ENCODE data around the gene SPRYD7. TPM values are rescaled to one million over a fixed set of nuclear protein-coding genes. Genes with fewer than 3 reads are reported as not detected.
"Not testable (repeated sequence)": the region's sequence is repeated elsewhere in the genome, so short reads cannot be mapped to it uniquely, and the experiment has no call there.

SPRYD7 gene
- 16.9 TPM for polyA plus RNA-seq (2013, experiment 1 of 2; ENCODE audit: insufficient read length)
- 18.8 TPM for polyA plus RNA-seq (2013, experiment 2 of 2; ENCODE audit: insufficient read length)

- peak; percentile 98 for DNase-seq
Measured at GRCh38 chr13:49936075-49936967, at the start of gene SPRYD7. Gene SPRYD7 (minus strand): TSS chr13:49936340. CDS start chr13:49936235, 105 bp downstream.

- DNase-seq = no peak
Measured at GRCh38 chr13:49985129-49985528, 49.0 kb upstream of the SPRYD7 start.

- no peak for DNase-seq
Measured at GRCh38 chr13:49980266-49980665, 44.1 kb upstream of the SPRYD7 start.

- DNase-seq = no peak
Measured at GRCh38 chr13:49977992-49978391, 41.9 kb upstream of the SPRYD7 start.

- peak; percentile 65 for DNase-seq
Measured at GRCh38 chr13:49976314-49977258, 40.4 kb upstream of the SPRYD7 start.

GRCh38 chr13:49975826-49976225, 39.7 kb upstream of the SPRYD7 start:
- DNase-seq = no peak

- DNase-seq = no peak
Measured at GRCh38 chr13:49972709-49973108, 36.6 kb upstream of the SPRYD7 start.

GRCh38 chr13:49967456-49967855, 31.3 kb upstream of the SPRYD7 start:
- DNase-seq = no peak

GRCh38 chr13:49958321-49958720, 22.2 kb upstream of the SPRYD7 start:
- DNase-seq = no peak

GRCh38 chr13:49956131-49956530, 20.0 kb upstream of the SPRYD7 start:
- no peak for DNase-seq

GRCh38 chr13:49954674-49955455, 18.7 kb upstream of the SPRYD7 start:
- peak; percentile 26 for DNase-seq

GRCh38 chr13:49953560-49953959, 17.4 kb upstream of the SPRYD7 start:
- no peak for DNase-seq

GRCh38 chr13:49951754-49952535, 15.8 kb upstream of the SPRYD7 start:
- no peak for DNase-seq

- DNase-seq = not testable (repeated sequence)
Measured at GRCh38 chr13:49948777-49949270, 12.7 kb upstream of the SPRYD7 start.

GRCh38 chr13:49939321-49939720, 3.2 kb upstream of the SPRYD7 start:
- DNase-seq = no peak

GRCh38 chr13:49938921-49939320, 2.8 kb upstream of the SPRYD7 start:
- DNase-seq = no peak

- no peak for DNase-seq
Measured at GRCh38 chr13:49938314-49938713, 2.2 kb upstream of the SPRYD7 start.

GRCh38 chr13:49936968-49937273, 781 bp upstream of the SPRYD7 start:
- DNase-seq = no peak

- DNase-seq = peak; percentile 77
Measured at GRCh38 chr13:49935171-49936074, 717 bp downstream of the SPRYD7 start.

- DNase-seq = no peak
Measured at GRCh38 chr13:49933511-49933910, 2.6 kb downstream of the SPRYD7 start.
